Heart right ventricle (tissue), 16 donors: ENCODE measurements around the gene GLCE. TPM values are rescaled to one million over a fixed set of nuclear protein-coding genes. Genes with fewer than 3 reads are reported as not detected.

Experiments used
- ATAC-seq, 8 donors: fragments of 200-7000 bp; cut with Tn5 transposase; one replicate each; pipeline ENCODE4 v1.9.1; 2020; ENCODE audit warnings: mild to moderate bottlenecking in 8 of 8, moderate library complexity in 8 of 8, moderate number of reproducible peaks in 1 of 8
- DNase-seq, 2 donors: peaks; one replicate each; pipeline ENCODE4 v3.0.0-alpha.2; 2020
- H3K27ac ChIP-seq, 10 donors: fragments of 200-600 bp; sonication (generic) in 2 of 10; one replicate each; pipeline versions ENCODE4 v1.5.0 to v1.8.0; 2020 to 2022; ENCODE audit warnings: mild to moderate bottlenecking in 3 of 10
- H3K27me3 ChIP-seq, 7 donors: fragments of 200-600 bp; one replicate each; pipeline ENCODE4 v1.8.0; 2021 to 2022; ENCODE audit warnings: mild to moderate bottlenecking in 2 of 7
- H3K36me3 ChIP-seq, 9 donors: fragments of 200-600 bp; sonication (generic) in 1 of 9; one replicate each; pipeline versions ENCODE4 v1.5.0 to v1.8.0; 2020 to 2022; ENCODE audit warnings: mild to moderate bottlenecking in 2 of 9
- H3K4me1 ChIP-seq, 9 donors: fragments of 200-600 bp; sonication (generic) in 1 of 9; one replicate each; pipeline versions ENCODE4 v1.5.0 to v1.8.0; 2020 to 2022; ENCODE audit warnings: mild to moderate bottlenecking in 4 of 9
- H3K4me3 ChIP-seq, 10 donors: fragments of 200-600 bp; sonication (generic) in 2 of 10; one replicate each; pipeline versions ENCODE4 v1.5.0 to v1.8.0; 2020 to 2022; ENCODE audit warnings: mild to moderate bottlenecking in 7 of 10, moderate library complexity in 2 of 10
- H3K9me3 ChIP-seq, 11 donors: fragments of 200-600 bp in 10 of 11; sonication (generic) in 2 of 11; one replicate each; pipeline versions ENCODE4 v1.5.0 to v1.8.0; 2013 to 2022; ENCODE audit warnings: mild to moderate bottlenecking in 2 of 11, control low read depth in 1 of 11, moderate library complexity in 1 of 11
- CTCF ChIP-seq, 9 donors: fragments of 200-600 bp; sonication (generic) in 2 of 9; IDR thresholded peaks; one replicate each; pipeline versions ENCODE4 v1.5.0 to v1.8.0; 2021 to 2022; ENCODE audit warnings: antibody characterized with exemption in 9 of 9, mild to moderate bottlenecking in 5 of 9, moderate library complexity in 1 of 9
- WGBS, 2 donors: extraction: QIAGEN DNeasy Blood & Tissue Kit; methylation state at CpG; one replicate each; pipeline ENCODE4 v1.1.7; 2013; ENCODE audit warnings: inconsistent platforms in 1 of 2; 5-methylcytosine and 5-hydroxymethylcytosine counted together
- intact Hi-C, 10 donors: fragments of 100-400 bp; cut with DNase I; formaldehyde crosslinking; loops; one replicate each; pipeline versions ENCODE4 v1.11.1 to v1.14.2; 2022
- long read RNA-seq, 3 donors: library from polyadenylated mRNA; unstranded; transcript quantifications; one replicate each; pipeline ENCODE4 v2.0.0, GENCODE V29; 2020 to 2021
- polyA plus RNA-seq, 2 donors: library from polyadenylated mRNA; stranded (reverse); fragments of 200-250 nt; gene quantifications; one replicate each; pipeline ENCODE4 v1.2.3, GENCODE V29; 2013
- total RNA-seq, 10 donors: library from RNA; stranded (reverse); fragmentation: NEBNext Ultra II Directional in 3 of 10; extraction: Animal tissue kit (Norgen Biotek cat#: 25700) in 3 of 10; gene quantifications; one replicate each; pipeline versions ENCODE4 v1.2.1 to v1.2.4, GENCODE V29; 2021 to 2023
- donor health status: Arrhythmogenic right ventricular cardiomyopathy.
- donor health status: ischemic (EF 13 %, LVEDD 7.1; RV severe dilation, severe dysfunction).
- donor health status: healthy with polysubstance abuse.
- donor health status: DM: no; HTN: yes; CAD: no.
- donor health status: DM: no; HTN: no; CAD: no.
- donor health status: ischemic (EF 25% LVEDD 6.9; RV normal size, moderate dysfunction).
- donor health status: ischemic (EF 25% LVEDD 5.7; RV mildly dilated, moderate dysfunction).
- donor health status: healthy.
- donor health status: DM: yes; HTN: yes; CAD: no.
- donor health status: Ischemic cardiomyopathy.
- donor health status: ischemic (EF 35%, LVEDD 5.7; RV mildly dilated, moderate dysfunction).
- donor health status: nonischemic (EF 11% LVEDD 7.7; RV severe dilation, severe dysfunction).
- donor health status: DM: yes; HTN: yes; CAD: no.
- donor health status: PGD.
- donor health status: ischemic (EF 29% LVEDD 5.4; RV normal size, mild dysfunction).
- donor health status: nonischemic (EF 23%, LVEDD 6.1; RV moderate dilation, normal function).

Gene GLCE
- total RNA-seq (10 to 100 TPM in 2 of 10 donors, 1 to 10 TPM in 8; 6.0 to 13.3 (median 8.6) TPM), polyA plus RNA-seq (1 to 10 TPM; 5.4 to 7.0 TPM)
- long read RNA-seq, donor 1, full-length matches to known transcripts: 6 of 9 reads
- long read RNA-seq, donor 1, partial matches to known transcripts: 1 of 9 reads
- long read RNA-seq, donor 1, other reads (novel, unspliced or antisense): 2 of 9 reads
- long read RNA-seq, donor 2, full-length matches to known transcripts: 18 of 23 reads
- long read RNA-seq, donor 2, partial matches to known transcripts: 0 of 23 reads
- long read RNA-seq, donor 2, other reads (novel, unspliced or antisense): 5 of 23 reads
- long read RNA-seq, donor 3, full-length matches to known transcripts: 10 of 18 reads
- long read RNA-seq, donor 3, partial matches to known transcripts: 1 of 18 reads
- long read RNA-seq, donor 3, other reads (novel, unspliced or antisense): 7 of 18 reads

- H3K4me3 ChIP-seq: peak within 1 kb of the TSS; percentile 71 to 97 (median 76)
- WGBS, 2 donors: 0 to 1% methylated on average over 76 of the region's 76 CpGs
- DNase-seq (peak; percentile 95 to 97), ATAC-seq (peak; percentile 97 to 100 (median 99))
- no peak for TF ChIP-seq CTCF (IDR thresholded peaks at IDR 0.05)
- no peaks in the 10 kb centered on the region for H3K9me3 ChIP-seq
- H3K4me1 ChIP-seq: peaks cover 0 to 27% (median 11%) of the 10 kb centered on the region in 9 donors
- H3K27me3 ChIP-seq: no peaks in the 10 kb centered on the region
- intact Hi-C loops: loop anchor here in 8 of 10 donors (2.0 to 10.0 kb wide), 14 partner anchors 54 to 237 kb away; no protein-coding TSS in a partner anchor
- peak within 1 kb of the TSS in 9 of 10 donors; percentile 75 to 92 (median 84) for H3K27ac ChIP-seq
- no peaks in the 10 kb centered on the region for H3K36me3 ChIP-seq
These were observed at the start of gene GLCE for GRCh38 chr15:69160141-69160993. Gene GLCE, plus strand, starts transcription at chr15:69160635. Its CDS starts 95,172 bp downstream, at chr15:69255807.

GRCh38 chr15:69114331-69114928, 46.0 kb upstream of the GLCE start:
- Histone ChIP-seq H3K27ac (no peak overlapping the region), H3K36me3 (no peaks in the 10 kb centered on the region), H3K9me3 (no peaks in the 10 kb centered on the region), H3K27me3 (peaks cover 0 to 17% (median 4%) of the 10 kb centered on the region in 7 donors), H3K4me3 (no peak overlapping the region), H3K4me1 (peaks cover 0 to 5% (median 0%) of the 10 kb centered on the region in 9 donors)
- TF ChIP-seq CTCF (IDR thresholded peaks at IDR 0.05): no peak
- WGBS, 2 donors: 66 to 67% methylated on average over 11 of the region's 11 CpGs
- DNase-seq (no peak), ATAC-seq (no peak)
- intact Hi-C loops: no loop called here

- Histone ChIP-seq H3K36me3 (no peaks in the 10 kb centered on the region), H3K9me3 (no peaks in the 10 kb centered on the region), H3K4me3 (no peak overlapping the region), H3K27me3 (peaks cover 0 to 17% (median 4%) of the 10 kb centered on the region in 7 donors), H3K27ac (no peak overlapping the region), H3K4me1 (peaks cover 0 to 5% (median 0%) of the 10 kb centered on the region in 9 donors)
- no peak for TF ChIP-seq CTCF (IDR thresholded peaks at IDR 0.05)
- DNase-seq: no peak
- ATAC-seq: no peak
- intact Hi-C loops: no loop called here
- 69 to 70% methylated on average over 7 of the region's 7 CpGs for WGBS, 2 donors
These were observed 45.4 kb upstream of the GLCE start for GRCh38 chr15:69115031-69115430.

GRCh38 chr15:69116391-69116790, 44.0 kb upstream of the GLCE start:
- peaks cover 0 to 5% (median 0%) of the 10 kb centered on the region in 9 donors for H3K4me1 ChIP-seq
- H3K9me3 ChIP-seq: no peaks in the 10 kb centered on the region
- no peak for DNase-seq
- intact Hi-C loops: no loop called here
- no peak overlapping the region for H3K27ac ChIP-seq
- TF ChIP-seq CTCF (IDR thresholded peaks at IDR 0.05): no peak
- no peak for ATAC-seq
- H3K36me3 ChIP-seq: no peaks in the 10 kb centered on the region
- WGBS, 2 donors: 77% methylated on average over 4 of the region's 4 CpGs
- no peak overlapping the region for H3K4me3 ChIP-seq
- H3K27me3 ChIP-seq: peaks cover 0 to 17% (median 4%) of the 10 kb centered on the region in 7 donors
